GM10266 (cell line): ENCODE data around the gene ZNF324.
"Not testable (repeated sequence)": the region's sequence is repeated elsewhere in the genome, so short reads cannot be mapped to it uniquely, and the experiment has no call there.

Experiments
- DNase-seq: peaks from one replicate; pipeline ENCODE4 v3.0.0; 2012; ENCODE audit errors: extremely low spot score
- CTCF ChIP-seq: IDR thresholded peaks from 2 replicates; pipeline ENCODE4 v1.5.1; 2012; ENCODE audit warnings: mild to moderate bottlenecking, low read depth; ENCODE audit not compliant: control insufficient read depth, insufficient read depth; ENCODE audit errors: missing control alignments

ZNF324 gene

GRCh38 chr19:58468216-58468839 is 1.4 kb downstream of the ZNF324 start:
- TF ChIP-seq CTCF, result no peak
- DNase-seq, result no peak

GRCh38 chr19:58469241-58470013 is 2.5 kb downstream of the ZNF324 start:
- TF ChIP-seq CTCF, result no peak
- DNase-seq, result no peak

GRCh38 chr19:58470837-58471543 is 4.1 kb downstream of the ZNF324 start:
- DNase-seq, result not testable (repeated sequence)

GRCh38 chr19:58471736-58472135 is 4.9 kb downstream of the ZNF324 start:
- DNase-seq, result no peak

GRCh38 chr19:58473775-58474174 is 6.9 kb downstream of the ZNF324 start:
- DNase-seq, result no peak
- TF ChIP-seq CTCF, result no peak

More at GRCh38 chr19:58471736-58472135, 4.9 kb downstream of the ZNF324 start:
- TF ChIP-seq CTCF, result no peak

GRCh38 chr19:58474291-58474996 is 7.6 kb downstream of the ZNF324 start:
- DNase-seq, result no peak
- no peak for TF ChIP-seq CTCF

- no peak for TF ChIP-seq CTCF
- DNase-seq, result no peak
Observed at GRCh38 chr19:58474997-58475713, 8.3 kb downstream of the ZNF324 start.
